MM.1S (cell line): Measurements from ENCODE around the gene VSIG10L2.
"Not testable (repeated sequence)": the region's sequence is repeated elsewhere in the genome, so short reads cannot be mapped to it uniquely, and the experiment has no call there.

Experiments used
- EZH2 ChIP-seq: fragments of 300-600 bp; sonication (generic); optimal IDR thresholded peaks from 2 replicates; pipeline ENCODE3; 2017; ENCODE audit warnings: low read depth, mild to moderate bottlenecking, antibody characterized with exemption, low read length, mixed read lengths
- EZH2phosphoT487 ChIP-seq: fragments of 300-600 bp; sonication (generic); IDR thresholded peaks from 2 replicates; pipeline ENCODE4 v1.6.1; 2018; ENCODE audit warnings: antibody characterized with exemption, low read length
- TF ChIP-seq, protein P1 (sequence below): fragments of 300-600 bp; sonication (generic); IDR thresholded peaks from 2 replicates; pipeline ENCODE4 v1.5.1; 2016; ENCODE audit warnings: antibody characterized with exemption, low read length, mixed read lengths

- TF ChIP-seq, protein P1, sequence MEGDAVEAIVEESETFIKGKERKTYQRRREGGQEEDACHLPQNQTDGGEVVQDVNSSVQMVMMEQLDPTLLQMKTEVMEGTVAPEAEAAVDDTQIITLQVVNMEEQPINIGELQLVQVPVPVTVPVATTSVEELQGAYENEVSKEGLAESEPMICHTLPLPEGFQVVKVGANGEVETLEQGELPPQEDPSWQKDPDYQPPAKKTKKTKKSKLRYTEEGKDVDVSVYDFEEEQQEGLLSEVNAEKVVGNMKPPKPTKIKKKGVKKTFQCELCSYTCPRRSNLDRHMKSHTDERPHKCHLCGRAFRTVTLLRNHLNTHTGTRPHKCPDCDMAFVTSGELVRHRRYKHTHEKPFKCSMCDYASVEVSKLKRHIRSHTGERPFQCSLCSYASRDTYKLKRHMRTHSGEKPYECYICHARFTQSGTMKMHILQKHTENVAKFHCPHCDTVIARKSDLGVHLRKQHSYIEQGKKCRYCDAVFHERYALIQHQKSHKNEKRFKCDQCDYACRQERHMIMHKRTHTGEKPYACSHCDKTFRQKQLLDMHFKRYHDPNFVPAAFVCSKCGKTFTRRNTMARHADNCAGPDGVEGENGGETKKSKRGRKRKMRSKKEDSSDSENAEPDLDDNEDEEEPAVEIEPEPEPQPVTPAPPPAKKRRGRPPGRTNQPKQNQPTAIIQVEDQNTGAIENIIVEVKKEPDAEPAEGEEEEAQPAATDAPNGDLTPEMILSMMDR, result not testable (repeated sequence)
- TF ChIP-seq EZH2phosphoT487, EZH2: not testable (repeated sequence)
Measured at GRCh38 chr11:125914601-125915000, 31.2 kb upstream of the VSIG10L2 start.
